ENCODE data around the gene BEST2. TPM values are rescaled to one million over a fixed set of nuclear protein-coding genes. Genes with fewer than 3 reads are reported as not detected.

Gene BEST2
- total RNA-seq, 4 donors from 2014 or later, result 0.63 TPM; not detected in 3

GRCh38 chr19:12802267-12803106 lies 50.9 kb downstream of the BEST2 start:
- DNase-seq, result peak in 1 of 2 donors; percentile 76

GRCh38 chr19:12804051-12804450 lies 52.5 kb downstream of the BEST2 start:
- no peak for DNase-seq
- TF ChIP-seq CTCF (IDR thresholded peaks at IDR 0.05 in 4 of 5, conservative IDR thresholded peaks at IDR 0.05 in 1 of 5), result no peak
- TF ChIP-seq POLR2A (IDR thresholded peaks at IDR 0.05), result no peak
- Histone ChIP-seq H3K4me1 (peaks cover 22 to 28% of the 10 kb centered on the region in 2 donors), H3K36me3 (peaks cover 0 to 17% of the 10 kb centered on the region in 2 donors), H3K9me3 (no peaks in the 10 kb centered on the region), H3K4me3 (no peak overlapping the region), H3K27ac (no peak overlapping the region), H3K27me3 (no peaks in the 10 kb centered on the region)
- in situ Hi-C loops (cut with MboI; ENCODE audit: low sequenced_read_pairs in 4 of 4) (no loop called here), intact Hi-C loops (cut with DNase I; ENCODE audit: low total_unique reads) (no loop called here)
- no peak for ATAC-seq

More at GRCh38 chr19:12802267-12803106, 50.9 kb downstream of the BEST2 start:
- Histone ChIP-seq H3K36me3 (peaks cover 0 to 22% of the 10 kb centered on the region in 2 donors), H3K27me3 (no peaks in the 10 kb centered on the region), H3K9me3 (no peaks in the 10 kb centered on the region), H3K4me3 (peak overlapping the region; percentile 84 to 90 (median 86)), H3K4me1 (peaks cover 22 to 28% of the 10 kb centered on the region in 2 donors), H3K27ac (peak overlapping the region; percentile 86 to 93 (median 90))
- ATAC-seq, result peak; percentile 37 to 66
- intact Hi-C loops (cut with DNase I; ENCODE audit: low total_unique reads), result no loop called here
- no peak for TF ChIP-seq CTCF (IDR thresholded peaks at IDR 0.05 in 4 of 5, conservative IDR thresholded peaks at IDR 0.05 in 1 of 5)
- in situ Hi-C loops (cut with MboI; ENCODE audit: low sequenced_read_pairs in 4 of 4), result no loop called here

- Histone ChIP-seq H3K27ac (peak within 1 kb of the TSS; percentile 63 to 79 (median 74)), H3K4me3 (peak within 1 kb of the TSS; percentile 68 to 75 (median 70)), H3K27me3 (no peaks in the 10 kb centered on the region), H3K4me1 (peaks cover 15 to 16% of the 10 kb centered on the region in 2 donors), H3K36me3 (peaks cover 0 to 4% of the 10 kb centered on the region in 2 donors), H3K9me3 (no peaks in the 10 kb centered on the region)
- in situ Hi-C loops (cut with MboI; ENCODE audit: low sequenced_read_pairs in 4 of 4), result no loop called here
- no peak for TF ChIP-seq POLR2A (IDR thresholded peaks at IDR 0.05)
- peak in 2 of 5 experiments; percentile 24 to 25 for TF ChIP-seq CTCF (IDR thresholded peaks at IDR 0.05 in 4 of 5, conservative IDR thresholded peaks at IDR 0.05 in 1 of 5)
- ATAC-seq (peak; percentile 72 to 73), DNase-seq (peak; percentile 79 to 84)
- intact Hi-C loops (cut with DNase I; ENCODE audit: low total_unique reads), result loop anchor here (2.0 kb wide), 1 partner anchor 40 kb away; no protein-coding TSS in a partner anchor
Observed at GRCh38 chr19:12806242-12807081, 54.9 kb downstream of the BEST2 start, which contains the start of gene RNASEH2A. Gene RNASEH2A (plus strand): TSS chr19:12806584. CDS start chr19:12806674, 90 bp downstream.

Small RNA genes lying within 50 kb of the gene (microRNA-seq; reads per million reads assigned to microRNA genes)
- 0 reads per million in 2 donors for gene MIR5684 (ENCODE audit: borderline replicate concordance in 2 of 2)

Other genes with a start within 250 kb of the BEST2 start
- 1 to 10 TPM; 3.3 to 5.0 (median 4.5) TPM for gene ZNF564, start 200.3 kb upstream of the BEST2 start, total RNA-seq
- gene ZNF490, start 141.0 kb upstream of the BEST2 start, total RNA-seq, result 1 to 10 TPM; 2.5 to 4.9 (median 2.9) TPM
- gene ZNF791, start 140.9 kb upstream of the BEST2 start, total RNA-seq, result 10 to 100 TPM in 1 of 4 donors, 1 to 10 TPM in 3; 7.6 to 10.9 (median 8.8) TPM
- gene MAN2B1, start 85.0 kb upstream of the BEST2 start, total RNA-seq, result 10 to 100 TPM; 18.0 to 34.2 (median 29.3) TPM
- 1 to 10 TPM; 2.2 to 8.4 (median 3.7) TPM for gene WDR83, start 85.0 kb upstream of the BEST2 start, total RNA-seq
- gene DHPS, start 69.9 kb upstream of the BEST2 start, total RNA-seq, result 100 to 1,000 TPM; 115 to 184 (median 127) TPM
- gene GNG14, start 63.8 kb upstream of the BEST2 start, total RNA-seq, result not detected
- 1 to 10 TPM; 2.5 to 5.8 (median 3.3) TPM for gene FBXW9, start 55.2 kb upstream of the BEST2 start, total RNA-seq
- gene TNPO2, start 27.9 kb upstream of the BEST2 start, total RNA-seq, result 10 to 100 TPM; 32.1 to 49.9 (median 42.0) TPM
- 100 to 1,000 TPM; 260 to 354 (median 297) TPM for gene TRIR, start 17.1 kb upstream of the BEST2 start, total RNA-seq
- 10 to 100 TPM; 52.6 to 85.1 (median 70.5) TPM for gene GET3, start 14.3 kb upstream of the BEST2 start, total RNA-seq
- 10 to 100 TPM; 12.3 to 23.4 (median 17.6) TPM for gene HOOK2, start 23.8 kb downstream of the BEST2 start, total RNA-seq
- 100 to 1,000 TPM in 2 of 4 donors, 10 to 100 TPM in 2; 59.0 to 200 (median 128) TPM for gene JUNB, start 39.7 kb downstream of the BEST2 start, total RNA-seq
- gene PRDX2, start 50.0 kb downstream of the BEST2 start, total RNA-seq, result 100 to 1,000 TPM; 357 to 551 (median 406) TPM
- not detected for gene THSD8, start 50.3 kb downstream of the BEST2 start, total RNA-seq
- gene RNASEH2A, start 54.8 kb downstream of the BEST2 start, total RNA-seq, result 1 to 10 TPM; 1.0 to 3.9 (median 2.4) TPM
- not detected for gene RTBDN, start 82.8 kb downstream of the BEST2 start, total RNA-seq
- gene MAST1, start 86.7 kb downstream of the BEST2 start, total RNA-seq, result not detected
- 10 to 100 TPM; 11.9 to 44.3 (median 15.4) TPM for gene DNASE2, start 129.7 kb downstream of the BEST2 start, total RNA-seq
- gene KLF1, start 135.4 kb downstream of the BEST2 start, total RNA-seq, result not detected
- 10 to 100 TPM; 35.6 to 83.8 (median 54.1) TPM for gene GCDH, start 139.4 kb downstream of the BEST2 start, total RNA-seq
- not detected for gene SYCE2, start 167.5 kb downstream of the BEST2 start, total RNA-seq
- 10 to 100 TPM; 40.7 to 68.8 (median 62.3) TPM for gene FARSA, start 181.9 kb downstream of the BEST2 start, total RNA-seq
- 100 to 1,000 TPM; 110 to 195 (median 135) TPM for gene CALR, start 186.8 kb downstream of the BEST2 start, total RNA-seq
- 100 to 1,000 TPM; 618 to 949 (median 780) TPM for gene RAD23A, start 194.1 kb downstream of the BEST2 start, total RNA-seq
- gene GADD45GIP1, start 205.4 kb downstream of the BEST2 start, total RNA-seq, result 10 to 100 TPM; 50.7 to 71.0 (median 61.4) TPM
- gene DAND5, start 217.8 kb downstream of the BEST2 start, total RNA-seq, result not detected
- gene NFIX, start 243.7 kb downstream of the BEST2 start, total RNA-seq, result 100 to 1,000 TPM in 2 of 4 donors, 10 to 100 TPM in 2; 31.9 to 128 (median 105) TPM

Measured in gastrocnemius medialis (tissue), 4 donors.